ENCODE data around the gene FAM193A.
"Not testable (repeated sequence)": the region's sequence is repeated elsewhere in the genome, so short reads cannot be mapped to it uniquely, and the experiment has no call there.

Gene FAM193A

DNA sequence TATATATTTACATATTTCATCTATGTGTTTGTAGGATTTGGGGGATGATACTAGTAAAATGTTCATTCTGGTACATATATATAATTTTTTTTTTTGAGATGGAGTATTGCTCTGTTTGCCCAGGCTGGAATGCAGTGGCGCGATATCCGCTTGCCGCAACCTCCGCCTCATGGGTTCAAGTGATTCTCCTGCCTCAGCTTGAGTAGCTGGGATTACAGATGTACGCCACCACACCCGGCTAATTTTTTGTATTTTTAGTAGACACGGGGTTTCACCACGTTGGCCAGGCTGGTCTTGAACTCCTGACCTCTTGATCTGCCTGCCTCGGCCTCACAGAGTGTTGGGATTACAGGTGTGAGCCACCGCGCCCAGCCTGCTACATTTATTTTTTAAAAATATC lies 55.6 kb downstream of the FAM193A start:
- H3K4me1 ChIP-seq (ENCODE audit: insufficient read depth, low read length) = peaks cover 16% of the 10 kb centered on the region
- not testable (repeated sequence) for H3K4me3 ChIP-seq (ENCODE audit: low read length); H2AFZ ChIP-seq (ENCODE audit: low read depth, low read length); H3K36me3 ChIP-seq (ENCODE audit: insufficient read depth, low read length); H3K27me3 ChIP-seq (ENCODE audit: insufficient read depth, low read length); H3K9me3 ChIP-seq (ENCODE audit: low read length)

DNA sequence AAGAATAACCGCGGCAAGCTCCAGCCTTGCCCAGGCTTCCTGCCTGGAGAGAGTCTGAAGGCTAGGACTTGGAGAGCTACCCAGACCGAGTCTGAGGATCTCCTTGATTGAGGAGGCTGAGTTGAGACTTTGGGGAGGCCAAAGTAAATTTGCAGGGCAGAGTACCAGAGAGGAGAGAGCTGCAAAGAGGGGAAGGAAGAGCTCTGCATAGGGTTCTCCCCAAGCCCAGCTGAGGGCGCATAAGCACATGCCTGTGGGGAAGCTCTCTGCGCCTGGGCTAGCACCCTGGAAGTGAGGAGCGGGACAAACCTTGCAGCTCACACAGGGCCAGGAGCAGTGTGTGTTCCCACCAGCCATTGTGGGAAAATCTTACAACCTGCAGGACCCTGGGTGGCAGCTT lies 56.1 kb downstream of the FAM193A start:
- Histone ChIP-seq H2AFZ (ENCODE audit: low read depth, low read length) (no peak overlapping the region), H3K27me3 (ENCODE audit: insufficient read depth, low read length) (no peaks in the 10 kb centered on the region), H3K36me3 (ENCODE audit: insufficient read depth, low read length) (peaks cover 6% of the 10 kb centered on the region), H3K9me3 (ENCODE audit: low read length) (no peaks in the 10 kb centered on the region), H3K4me1 (ENCODE audit: insufficient read depth, low read length) (peaks cover 22% of the 10 kb centered on the region), H3K4me3 (ENCODE audit: low read length) (no peak overlapping the region)

DNA sequence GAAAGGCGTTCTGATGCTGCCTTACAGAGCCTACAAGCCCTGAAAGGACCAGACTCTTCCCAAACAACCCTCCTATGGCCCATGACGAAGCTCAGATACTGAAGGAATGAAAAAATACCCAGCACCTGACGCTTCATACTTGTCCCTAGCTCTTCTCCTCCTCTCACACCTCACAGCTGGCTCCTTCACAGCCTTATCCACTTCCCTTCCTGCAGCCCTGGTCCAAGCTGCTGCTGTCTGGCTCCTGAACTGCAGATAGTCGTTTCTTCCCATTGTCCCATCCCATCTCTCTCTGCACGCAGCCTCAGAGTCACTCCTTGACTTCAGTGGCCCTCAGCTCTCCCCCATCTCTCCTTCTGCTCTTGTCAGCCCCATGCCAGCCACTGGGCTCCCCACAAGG lies 56.6 kb downstream of the FAM193A start:
- no peak overlapping the region for H2AFZ ChIP-seq (ENCODE audit: low read depth, low read length)
- H3K9me3 ChIP-seq (ENCODE audit: low read length) = no peaks in the 10 kb centered on the region
- H3K4me1 ChIP-seq (ENCODE audit: insufficient read depth, low read length) = peaks cover 22% of the 10 kb centered on the region
- H3K4me3 ChIP-seq (ENCODE audit: low read length) = no peak overlapping the region
- H3K36me3 ChIP-seq (ENCODE audit: insufficient read depth, low read length) = peaks cover 6% of the 10 kb centered on the region
- no peaks in the 10 kb centered on the region for H3K27me3 ChIP-seq (ENCODE audit: insufficient read depth, low read length)

DNA sequence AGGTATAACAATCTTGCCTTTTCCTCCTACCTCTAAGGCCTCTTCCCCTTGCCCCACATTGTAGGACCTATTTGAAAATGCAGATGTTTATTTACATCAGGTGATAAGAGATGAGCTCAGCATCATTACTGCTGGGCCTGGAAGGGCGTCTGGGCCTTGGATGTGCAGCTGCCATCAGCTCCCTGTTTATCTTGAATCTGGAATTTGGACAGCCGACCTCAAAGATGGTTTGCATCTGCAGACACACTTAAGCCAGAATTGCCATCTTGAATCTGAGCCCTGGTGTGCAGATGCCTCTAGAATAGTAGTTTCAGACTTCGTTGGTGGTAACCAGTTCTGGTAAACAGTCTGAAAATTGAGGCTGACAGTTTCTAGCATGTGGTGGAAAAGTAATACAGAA lies 59.0 kb downstream of the FAM193A start:
- peaks cover 22% of the 10 kb centered on the region for H3K4me1 ChIP-seq (ENCODE audit: insufficient read depth, low read length)
- H3K9me3 ChIP-seq (ENCODE audit: low read length) = no peaks in the 10 kb centered on the region
- H3K36me3 ChIP-seq (ENCODE audit: insufficient read depth, low read length) = peaks cover 13% of the 10 kb centered on the region
- no peak overlapping the region for H2AFZ ChIP-seq (ENCODE audit: low read depth, low read length)
- H3K27me3 ChIP-seq (ENCODE audit: insufficient read depth, low read length) = no peaks in the 10 kb centered on the region
- H3K4me3 ChIP-seq (ENCODE audit: low read length) = no peak overlapping the region

DNA sequence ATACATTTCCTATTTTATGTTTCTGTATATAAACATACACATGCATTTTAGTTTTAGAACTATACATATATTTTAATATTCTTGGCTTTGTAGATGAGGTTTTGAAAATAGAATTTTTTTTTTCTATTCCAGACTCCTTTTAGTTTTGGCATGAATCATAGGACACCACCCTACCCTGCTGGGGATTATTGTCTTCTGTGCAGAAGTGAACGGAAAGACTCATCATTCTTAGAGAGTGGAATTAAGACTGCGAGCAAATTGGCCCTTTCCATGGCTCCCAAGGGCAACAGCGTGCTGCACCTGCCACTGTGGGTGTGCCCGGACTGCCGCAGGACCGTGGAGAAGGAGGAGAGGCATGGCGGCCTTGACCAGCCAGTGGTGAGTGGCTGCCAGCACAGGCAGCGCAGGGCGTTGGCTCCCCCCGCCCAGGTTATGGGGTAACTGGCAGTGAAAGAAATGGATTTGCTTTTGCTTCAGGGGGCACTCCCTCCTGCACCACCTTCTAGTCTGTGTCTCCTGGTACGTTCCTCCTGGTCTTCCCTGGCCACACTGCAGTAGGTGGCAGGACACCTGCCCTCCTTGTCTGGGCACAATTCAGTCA lies 59.6 kb downstream of the FAM193A start:
- Histone ChIP-seq H2AFZ (ENCODE audit: low read depth, low read length) (no peak overlapping the region), H3K36me3 (ENCODE audit: insufficient read depth, low read length) (peaks cover 13% of the 10 kb centered on the region), H3K27me3 (ENCODE audit: insufficient read depth, low read length) (no peaks in the 10 kb centered on the region), H3K4me3 (ENCODE audit: low read length) (no peak overlapping the region), H3K9me3 (ENCODE audit: low read length) (no peaks in the 10 kb centered on the region), H3K4me1 (ENCODE audit: insufficient read depth, low read length) (peaks cover 20% of the 10 kb centered on the region)

DNA sequence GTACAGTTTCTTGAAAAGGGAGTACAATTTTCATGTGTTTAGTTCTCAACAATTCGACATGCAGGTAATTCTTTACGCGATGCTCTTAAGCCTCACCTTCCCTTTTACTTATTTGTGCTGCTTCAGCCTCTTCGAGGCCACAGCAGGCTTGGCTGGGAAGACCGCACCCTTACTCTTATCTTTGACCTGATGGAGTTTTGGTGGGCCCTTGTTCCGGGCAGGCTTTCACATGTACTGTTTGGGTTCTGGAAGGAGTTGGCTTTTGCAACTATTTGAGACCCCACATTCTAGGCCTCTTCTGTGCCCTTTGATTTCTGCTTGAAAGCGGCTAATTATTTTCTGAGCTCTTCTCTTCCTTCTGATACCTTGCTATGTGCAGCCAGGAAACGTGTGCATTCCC lies 60.2 kb downstream of the FAM193A start:
- no peaks in the 10 kb centered on the region for H3K27me3 ChIP-seq (ENCODE audit: insufficient read depth, low read length)
- no peak overlapping the region for H3K4me3 ChIP-seq (ENCODE audit: low read length)
- H3K36me3 ChIP-seq (ENCODE audit: insufficient read depth, low read length) = peaks cover 13% of the 10 kb centered on the region
- no peak overlapping the region for H2AFZ ChIP-seq (ENCODE audit: low read depth, low read length)
- H3K4me1 ChIP-seq (ENCODE audit: insufficient read depth, low read length) = peaks cover 16% of the 10 kb centered on the region
- H3K9me3 ChIP-seq (ENCODE audit: low read length) = no peaks in the 10 kb centered on the region

DNA sequence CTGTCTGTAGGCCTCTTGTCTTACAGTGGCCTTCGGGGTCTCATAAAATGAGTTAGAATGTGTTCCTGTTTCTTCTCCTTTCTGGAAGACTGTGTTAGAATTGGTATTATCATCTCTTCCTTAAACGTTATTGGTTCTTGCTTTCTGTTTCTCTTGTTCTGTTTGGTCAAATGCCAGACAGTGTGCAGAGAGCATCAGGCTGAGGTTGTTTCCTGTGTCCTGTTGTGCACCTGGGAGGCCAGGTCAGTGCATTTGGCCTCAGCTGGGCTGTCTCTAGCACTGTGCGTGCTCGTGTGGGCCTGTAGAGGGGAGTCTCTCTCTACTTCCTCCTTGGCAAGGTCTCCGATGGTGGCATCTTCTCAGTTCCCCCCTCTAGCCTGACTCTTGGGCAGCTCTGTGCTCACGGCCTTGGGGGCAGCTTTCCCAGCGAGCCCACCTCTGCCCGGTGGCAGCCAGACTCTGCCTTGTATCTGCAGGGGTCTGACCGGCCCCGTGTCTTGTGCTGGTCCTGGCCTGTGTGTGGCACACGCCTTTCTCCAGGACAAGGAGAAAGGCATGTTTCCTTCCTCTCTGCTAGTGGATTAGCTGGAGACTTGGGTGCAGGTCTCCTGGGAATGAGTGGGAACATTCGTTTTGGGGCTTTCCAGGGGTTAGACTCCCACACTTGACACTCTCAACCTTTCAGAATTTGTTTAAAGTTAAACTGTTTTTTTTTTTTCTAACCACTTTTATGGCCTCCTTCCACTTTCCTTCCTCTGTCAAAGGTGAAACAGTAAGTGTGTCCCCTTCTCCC lies 62.3 kb downstream of the FAM193A start:
- peaks cover 15% of the 10 kb centered on the region for H3K36me3 ChIP-seq (ENCODE audit: insufficient read depth, low read length)
- no peaks in the 10 kb centered on the region for H3K27me3 ChIP-seq (ENCODE audit: insufficient read depth, low read length)
- H3K4me1 ChIP-seq (ENCODE audit: insufficient read depth, low read length) = peaks cover 16% of the 10 kb centered on the region
- no peaks in the 10 kb centered on the region for H3K9me3 ChIP-seq (ENCODE audit: low read length)
- no peak overlapping the region for H2AFZ ChIP-seq (ENCODE audit: low read depth, low read length)
- no peak overlapping the region for H3K4me3 ChIP-seq (ENCODE audit: low read length)

DNA sequence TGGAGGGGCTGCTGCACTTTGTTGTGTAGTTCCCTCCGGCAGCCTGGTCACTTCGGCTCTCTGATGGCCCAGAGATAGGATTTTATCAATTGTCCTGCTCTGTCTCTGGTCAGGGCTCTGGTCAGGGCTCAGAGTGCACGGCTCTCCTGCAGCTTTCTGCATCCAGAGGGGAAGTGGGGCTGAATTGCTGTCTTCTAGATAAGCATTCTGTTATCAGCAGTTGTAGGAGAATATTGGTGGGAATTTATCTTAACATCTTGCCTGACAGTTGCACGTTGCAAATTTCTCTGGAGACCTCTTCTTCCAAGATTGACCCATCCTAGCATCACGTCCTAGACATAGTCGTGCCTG lies 62.8 kb downstream of the FAM193A start:
- Histone ChIP-seq H3K4me1 (ENCODE audit: insufficient read depth, low read length) (peaks cover 16% of the 10 kb centered on the region), H3K36me3 (ENCODE audit: insufficient read depth, low read length) (peaks cover 15% of the 10 kb centered on the region), H3K4me3 (ENCODE audit: low read length) (no peak overlapping the region), H3K27me3 (ENCODE audit: insufficient read depth, low read length) (no peaks in the 10 kb centered on the region), H2AFZ (ENCODE audit: low read depth, low read length) (no peak overlapping the region), H3K9me3 (ENCODE audit: low read length) (no peaks in the 10 kb centered on the region)

DNA sequence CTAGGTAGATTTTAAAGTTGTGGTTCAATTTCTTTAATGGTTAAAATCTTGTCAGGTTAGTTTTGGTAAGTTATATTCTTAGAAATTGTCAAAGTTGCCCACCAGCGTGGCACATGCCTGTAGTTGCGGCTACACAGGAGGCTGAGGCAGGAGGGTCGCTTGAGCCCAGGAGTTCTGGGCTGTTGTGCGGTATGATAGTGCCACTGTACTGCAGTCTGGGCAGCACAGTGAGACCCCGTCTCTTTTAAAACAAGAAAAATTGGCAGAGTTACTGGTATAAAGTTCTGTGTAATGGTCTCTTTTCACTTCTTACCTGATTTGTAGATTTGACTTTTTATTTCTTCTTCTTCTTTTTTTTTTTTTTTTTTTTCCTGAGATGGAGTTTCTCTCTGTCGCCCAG lies 64.4 kb downstream of the FAM193A start:
- Histone ChIP-seq H3K27me3 (ENCODE audit: insufficient read depth, low read length) (no peaks in the 10 kb centered on the region), H3K9me3 (ENCODE audit: low read length) (no peaks in the 10 kb centered on the region), H3K36me3 (ENCODE audit: insufficient read depth, low read length) (peaks cover 18% of the 10 kb centered on the region), H2AFZ (ENCODE audit: low read depth, low read length) (no peak overlapping the region), H3K4me3 (ENCODE audit: low read length) (no peak overlapping the region), H3K4me1 (ENCODE audit: insufficient read depth, low read length) (peaks cover 16% of the 10 kb centered on the region)

DNA sequence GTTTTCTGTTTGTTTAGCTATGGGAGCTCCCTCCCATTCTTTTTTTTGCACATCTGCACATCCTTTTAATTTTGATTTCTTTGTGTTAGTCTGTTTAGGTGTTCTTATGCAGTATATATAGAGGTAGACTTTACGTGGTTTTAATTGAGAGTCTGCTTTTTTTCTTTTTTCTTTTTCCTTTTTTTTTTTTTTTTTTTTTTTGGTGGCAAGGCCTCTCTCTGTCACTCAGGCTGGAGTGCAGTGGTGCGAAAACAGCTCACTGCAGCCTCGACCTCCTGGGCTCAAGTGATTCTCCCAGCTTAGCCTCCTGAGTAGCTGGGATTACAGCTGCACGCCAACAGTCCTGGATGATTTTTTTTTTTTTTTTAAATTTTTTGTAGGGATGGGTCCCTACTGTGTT lies 68.2 kb downstream of the FAM193A start:
- H2AFZ ChIP-seq (ENCODE audit: low read depth, low read length) = no peak overlapping the region
- no peaks in the 10 kb centered on the region for H3K9me3 ChIP-seq (ENCODE audit: low read length)
- no peaks in the 10 kb centered on the region for H3K27me3 ChIP-seq (ENCODE audit: insufficient read depth, low read length)
- H3K4me3 ChIP-seq (ENCODE audit: low read length) = no peak overlapping the region
- peaks cover 12% of the 10 kb centered on the region for H3K4me1 ChIP-seq (ENCODE audit: insufficient read depth, low read length)
- peaks cover 11% of the 10 kb centered on the region for H3K36me3 ChIP-seq (ENCODE audit: insufficient read depth, low read length)

DNA sequence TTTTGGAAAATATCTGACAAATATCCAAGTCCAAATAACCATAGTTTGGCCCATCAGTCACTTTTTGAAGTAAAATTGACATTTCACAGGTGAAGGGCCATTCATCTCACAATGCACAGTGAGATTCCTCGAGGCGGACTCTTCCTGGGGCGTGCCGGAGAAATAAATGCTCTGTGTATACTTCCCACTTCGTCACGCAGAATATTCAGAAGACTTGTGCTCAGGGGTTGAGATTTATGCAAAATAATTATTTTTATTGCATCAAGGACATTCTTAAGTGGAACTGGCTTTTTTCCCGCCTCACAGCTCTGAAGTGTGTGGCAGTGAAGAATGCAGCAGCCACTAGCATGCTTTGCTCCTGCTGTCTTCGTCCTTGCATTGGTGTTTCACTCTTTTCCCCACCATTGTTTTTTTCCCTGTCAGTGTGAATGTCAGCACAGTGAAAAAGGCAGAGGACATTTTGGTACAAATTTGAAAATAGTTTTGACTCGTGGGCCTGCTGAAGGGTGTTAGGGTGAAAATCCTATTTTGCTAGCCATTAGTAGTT lies 70.6 kb downstream of the FAM193A start:
- Histone ChIP-seq H3K4me1 (ENCODE audit: insufficient read depth, low read length) (peaks cover 12% of the 10 kb centered on the region), H3K9me3 (ENCODE audit: low read length) (no peaks in the 10 kb centered on the region), H2AFZ (ENCODE audit: low read depth, low read length) (no peak overlapping the region), H3K27me3 (ENCODE audit: insufficient read depth, low read length) (no peaks in the 10 kb centered on the region), H3K4me3 (ENCODE audit: low read length) (no peak overlapping the region), H3K36me3 (ENCODE audit: insufficient read depth, low read length) (peaks cover 4% of the 10 kb centered on the region)

DNA sequence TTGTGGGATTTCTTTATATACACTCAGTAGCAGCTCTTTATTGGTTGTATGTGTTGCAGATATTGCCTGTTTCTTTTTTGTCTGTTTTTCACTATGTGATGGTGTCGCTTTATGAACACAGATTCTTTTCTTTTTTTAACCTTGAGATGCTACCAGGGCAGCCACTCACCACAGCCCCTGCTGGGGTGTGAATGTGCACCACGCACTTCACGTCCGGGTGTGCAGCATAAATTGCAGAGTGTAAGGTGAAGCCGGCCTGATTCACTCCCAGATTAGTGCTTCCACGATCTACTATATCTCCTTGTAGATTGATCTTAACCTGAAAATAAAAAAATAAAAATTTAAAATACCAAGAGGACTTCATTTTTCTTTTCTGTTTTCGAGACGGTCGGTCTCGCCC lies 71.4 kb downstream of the FAM193A start:
- H3K9me3 ChIP-seq (ENCODE audit: low read length) = no peaks in the 10 kb centered on the region
- peaks cover 12% of the 10 kb centered on the region for H3K4me1 ChIP-seq (ENCODE audit: insufficient read depth, low read length)
- no peaks in the 10 kb centered on the region for H3K27me3 ChIP-seq (ENCODE audit: insufficient read depth, low read length)
- H3K4me3 ChIP-seq (ENCODE audit: low read length) = no peak overlapping the region
- no peak overlapping the region for H2AFZ ChIP-seq (ENCODE audit: low read depth, low read length)
- peaks cover 2% of the 10 kb centered on the region for H3K36me3 ChIP-seq (ENCODE audit: insufficient read depth, low read length)

DNA sequence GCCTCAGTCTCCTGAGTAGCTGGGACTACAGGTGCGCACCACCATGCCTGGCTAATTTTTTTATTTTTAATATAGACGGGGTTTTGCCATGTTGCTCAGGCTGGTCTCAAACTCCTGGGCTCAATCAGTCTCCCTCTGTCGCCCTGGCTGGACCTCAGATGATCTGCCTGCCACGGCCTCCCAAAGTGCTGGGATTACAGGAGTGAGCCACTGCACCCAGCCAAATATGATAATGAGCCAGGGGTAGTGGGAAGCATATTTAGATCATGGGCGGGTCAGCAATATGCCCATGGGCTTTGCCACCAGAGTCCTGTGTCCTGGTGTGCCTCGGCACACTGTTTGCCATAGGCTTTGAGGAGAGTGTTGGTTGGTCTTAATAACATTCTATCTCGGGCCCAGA lies 71.8 kb downstream of the FAM193A start:
- H2AFZ ChIP-seq (ENCODE audit: low read depth, low read length) = no peak overlapping the region
- H3K9me3 ChIP-seq (ENCODE audit: low read length) = no peaks in the 10 kb centered on the region
- H3K27me3 ChIP-seq (ENCODE audit: insufficient read depth, low read length) = no peaks in the 10 kb centered on the region
- H3K4me3 ChIP-seq (ENCODE audit: low read length) = no peak overlapping the region
- peaks cover 12% of the 10 kb centered on the region for H3K4me1 ChIP-seq (ENCODE audit: insufficient read depth, low read length)
- H3K36me3 ChIP-seq (ENCODE audit: insufficient read depth, low read length) = peaks cover 2% of the 10 kb centered on the region

Measured in neuron (in vitro differentiated cells).